ENCODE data around the gene IL6. TPM values are rescaled to one million over a fixed set of nuclear protein-coding genes. Genes with fewer than 3 reads are reported as not detected.

Gene IL6
- polyA plus RNA-seq, 1 donor (not counting 4 experiments of a cell fraction or from before 2014, with no cell fraction given) = 5.0 TPM

GRCh38 chr7:22697322-22697859 is 29.6 kb upstream of the IL6 start:
- no peaks in the 10 kb centered on the region for H3K36me3 ChIP-seq (ENCODE audit: control insufficient read depth in 2 of 2, extremely low read depth in 1 of 2, insufficient read depth in 2 of 2, low read length in 2 of 2)
- H3K4me2 ChIP-seq (ENCODE audit: control insufficient read depth, extremely low read depth, insufficient read depth, low read depth, low read length) = no peak overlapping the region
- no peak for FAIRE-seq
- H3K9me1 ChIP-seq (ENCODE audit: control insufficient read depth, extremely low read depth, insufficient read depth, low read length) = no peaks in the 10 kb centered on the region
- DNase-seq (ENCODE audit: low read depth, low spot score) = no peak
- TF ChIP-seq EZH2 (IDR thresholded peaks at IDR 0.05; ENCODE audit: low read length) = no peak
- TF ChIP-seq CTCF (optimal IDR thresholded peaks at IDR 0.05 in 1 of 3, IDR thresholded peaks at IDR 0.05 in 1 of 3, conservative IDR thresholded peaks at IDR 0.05 in 1 of 3; ENCODE audit: extremely low read depth in 1 of 3, insufficient read depth in 2 of 3, low read length in 3 of 3) = no peak
- no peak overlapping the region for H3K9ac ChIP-seq (ENCODE audit: control insufficient read depth, extremely low read depth, insufficient read depth, low read length)
- H3K9me3 ChIP-seq (ENCODE audit: control insufficient read depth, low read depth, low read length) = no peaks in the 10 kb centered on the region
- dilution Hi-C loops (cut with MboI; ENCODE audit: extremely low pct_ligation_motif_present, low sequenced_read_pairs) = no loop called here
- no peak overlapping the region for H3K4me3 ChIP-seq (ENCODE audit: control insufficient read depth in 2 of 3, extremely low read depth in 1 of 3, insufficient read depth in 2 of 3, low read depth in 1 of 3, low read length in 3 of 3)
- no peaks in the 10 kb centered on the region for H3K27me3 ChIP-seq (ENCODE audit: control insufficient read depth, extremely low read depth, insufficient read depth, low read length)
- H4K20me1 ChIP-seq (ENCODE audit: control insufficient read depth, extremely low read depth, insufficient read depth, low read length) = no peaks in the 10 kb centered on the region
- peaks cover 17% of the 10 kb centered on the region for H3K4me1 ChIP-seq (ENCODE audit: control insufficient read depth, extremely low read depth, insufficient read depth, low read length)
- H2AFZ ChIP-seq (ENCODE audit: control insufficient read depth, low read length) = no peak overlapping the region
- H3K79me2 ChIP-seq (ENCODE audit: control insufficient read depth, insufficient read depth, low read length) = no peaks in the 10 kb centered on the region
- no peak overlapping the region for H3K27ac ChIP-seq (ENCODE audit: control insufficient read depth, insufficient read depth, low read length)

GRCh38 chr7:22697876-22698606 is 29.0 kb upstream of the IL6 start:
- Histone ChIP-seq H3K79me2 (ENCODE audit: control insufficient read depth, insufficient read depth, low read length) (no peaks in the 10 kb centered on the region), H3K9ac (ENCODE audit: control insufficient read depth, extremely low read depth, insufficient read depth, low read length) (no peak overlapping the region), H4K20me1 (ENCODE audit: control insufficient read depth, extremely low read depth, insufficient read depth, low read length) (no peaks in the 10 kb centered on the region), H2AFZ (ENCODE audit: control insufficient read depth, low read length) (no peak overlapping the region), H3K27ac (ENCODE audit: control insufficient read depth, insufficient read depth, low read length) (no peak overlapping the region), H3K4me2 (ENCODE audit: control insufficient read depth, extremely low read depth, insufficient read depth, low read depth, low read length) (no peak overlapping the region), H3K27me3 (ENCODE audit: control insufficient read depth, extremely low read depth, insufficient read depth, low read length) (no peaks in the 10 kb centered on the region), H3K9me3 (ENCODE audit: control insufficient read depth, low read depth, low read length) (no peaks in the 10 kb centered on the region), H3K36me3 (ENCODE audit: control insufficient read depth in 2 of 2, extremely low read depth in 1 of 2, insufficient read depth in 2 of 2, low read length in 2 of 2) (no peaks in the 10 kb centered on the region), H3K4me3 (ENCODE audit: control insufficient read depth in 2 of 3, extremely low read depth in 1 of 3, insufficient read depth in 2 of 3, low read depth in 1 of 3, low read length in 3 of 3) (no peak overlapping the region), H3K4me1 (ENCODE audit: control insufficient read depth, extremely low read depth, insufficient read depth, low read length) (peaks cover 17% of the 10 kb centered on the region), H3K9me1 (ENCODE audit: control insufficient read depth, extremely low read depth, insufficient read depth, low read length) (no peaks in the 10 kb centered on the region)
- FAIRE-seq = no peak
- dilution Hi-C loops (cut with MboI; ENCODE audit: extremely low pct_ligation_motif_present, low sequenced_read_pairs) = no loop called here
- TF ChIP-seq CTCF (optimal IDR thresholded peaks at IDR 0.05 in 1 of 3, IDR thresholded peaks at IDR 0.05 in 1 of 3, conservative IDR thresholded peaks at IDR 0.05 in 1 of 3; ENCODE audit: extremely low read depth in 1 of 3, insufficient read depth in 2 of 3, low read length in 3 of 3) = no peak
- TF ChIP-seq EZH2 (IDR thresholded peaks at IDR 0.05; ENCODE audit: low read length) = no peak
- DNase-seq (ENCODE audit: low read depth, low spot score) = no peak

Data from keratinocyte (primary cell).